ENCODE measurements around the gene CKLF.

GRCh38 chr16:66605177-66605978 lies 53.0 kb downstream of the CKLF start:
- no peak for TF ChIP-seq CTCF (IDR thresholded peaks at IDR 0.05)
- TF ChIP-seq POLR2A (IDR thresholded peaks at IDR 0.05), result no peak
- TF ChIP-seq EP300 (IDR thresholded peaks at IDR 0.05), result no peak
- no peak for TF ChIP-seq POLR2AphosphoS5 (IDR thresholded peaks at IDR 0.05)
